Glomerular endothelial cell (primary cell): Measurements from ENCODE around the gene ADIG. TPM values are rescaled to one million over a fixed set of nuclear protein-coding genes. Genes with fewer than 3 reads are reported as not detected.

Experiments used
- DNase-seq: peaks from one replicate; pipeline ENCODE4 v3.0.0-alpha.2; 2011; ENCODE audit warnings: low read depth, low spot score; ENCODE audit errors: extremely low read depth
- total RNA-seq: library from RNA; depleted of rRNA; stranded (reverse); fragments of >200 nt; gene quantifications from 2 replicates; pipeline ENCODE4 v1.2.3, GENCODE V29; 2015

Gene ADIG
- total RNA-seq, 1 donor from 2014 or later: not detected

- DNase-seq: no peak
These were observed 47.8 kb downstream of the ADIG start for GRCh38 chr20:38628580-38629470.

GRCh38 chr20:38629979-38630378, 49.0 kb downstream of the ADIG start:
- no peak for DNase-seq

GRCh38 chr20:38630727-38631126, 49.7 kb downstream of the ADIG start:
- DNase-seq: no peak

- DNase-seq: no peak
These were observed 50.4 kb downstream of the ADIG start for GRCh38 chr20:38631155-38632022.

DNA sequence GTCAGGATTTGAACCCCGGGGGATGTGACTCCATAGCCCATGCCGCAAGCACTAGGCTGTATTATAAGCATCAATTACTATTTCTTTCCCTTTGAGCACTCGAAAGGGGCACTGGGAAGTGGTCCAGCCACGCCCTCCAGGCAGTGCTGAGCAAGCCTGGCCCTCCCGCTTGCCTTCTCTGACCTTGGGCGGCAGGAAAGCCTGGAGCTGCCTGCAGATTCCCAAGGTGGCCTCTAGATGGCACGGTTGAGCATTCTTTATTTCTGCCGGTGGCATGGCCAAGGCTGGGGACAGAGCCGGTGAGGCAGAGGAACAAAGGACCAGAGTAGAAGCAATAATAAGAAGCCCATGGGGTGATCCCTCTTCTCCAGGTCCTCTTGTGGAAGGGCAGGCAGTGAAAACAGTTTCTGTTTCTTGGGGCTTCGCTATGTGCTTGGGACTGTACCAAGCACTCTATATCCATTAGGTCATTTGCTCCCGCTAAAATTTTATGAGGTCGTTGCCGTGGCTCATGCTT, 52.6 kb downstream of the ADIG start:
- no peak for DNase-seq

- no peak for DNase-seq
These were observed 54.8 kb downstream of the ADIG start for GRCh38 chr20:38635721-38636288.

Other genes with a start within 250 kb of the ADIG start
- not detected in 2 replicates for gene LBP, start 234.7 kb upstream of the ADIG start, total RNA-seq
- 21.1 and 38.3 TPM in 2 replicates for gene SNHG17, start 145.9 kb upstream of the ADIG start, total RNA-seq
- gene RALGAPB, start 108.4 kb upstream of the ADIG start, total RNA-seq: 39.3 and 47.2 TPM in 2 replicates
- 0.34 TPM in 1 of 2 replicates, not detected in the other for gene ARHGAP40, start 20.6 kb downstream of the ADIG start, total RNA-seq
- not detected in 2 replicates for gene SLC32A1, start 143.3 kb downstream of the ADIG start, total RNA-seq
- gene ACTR5, start 167.3 kb downstream of the ADIG start, total RNA-seq: 9.7 and 11.0 TPM in 2 replicates
- gene PPP1R16B, start 224.5 kb downstream of the ADIG start, total RNA-seq: 56.4 and 132 TPM in 2 replicates